CD4-positive, alpha-beta T cell treated with Interleukin-2 at 100 ng/mL for 4 hours (primary cell): ENCODE measurements around the gene PARVA.
"Not testable (repeated sequence)": the region's sequence is repeated elsewhere in the genome, so short reads cannot be mapped to it uniquely, and the experiment has no call there.

Experiments
- DNase-seq: peaks from one replicate; pipeline ENCODE4 v3.0.0-alpha.2; 2020; ENCODE audit warnings: low spot score

Gene PARVA, protein sequence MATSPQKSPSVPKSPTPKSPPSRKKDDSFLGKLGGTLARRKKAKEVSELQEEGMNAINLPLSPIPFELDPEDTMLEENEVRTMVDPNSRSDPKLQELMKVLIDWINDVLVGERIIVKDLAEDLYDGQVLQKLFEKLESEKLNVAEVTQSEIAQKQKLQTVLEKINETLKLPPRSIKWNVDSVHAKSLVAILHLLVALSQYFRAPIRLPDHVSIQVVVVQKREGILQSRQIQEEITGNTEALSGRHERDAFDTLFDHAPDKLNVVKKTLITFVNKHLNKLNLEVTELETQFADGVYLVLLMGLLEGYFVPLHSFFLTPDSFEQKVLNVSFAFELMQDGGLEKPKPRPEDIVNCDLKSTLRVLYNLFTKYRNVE

DNA sequence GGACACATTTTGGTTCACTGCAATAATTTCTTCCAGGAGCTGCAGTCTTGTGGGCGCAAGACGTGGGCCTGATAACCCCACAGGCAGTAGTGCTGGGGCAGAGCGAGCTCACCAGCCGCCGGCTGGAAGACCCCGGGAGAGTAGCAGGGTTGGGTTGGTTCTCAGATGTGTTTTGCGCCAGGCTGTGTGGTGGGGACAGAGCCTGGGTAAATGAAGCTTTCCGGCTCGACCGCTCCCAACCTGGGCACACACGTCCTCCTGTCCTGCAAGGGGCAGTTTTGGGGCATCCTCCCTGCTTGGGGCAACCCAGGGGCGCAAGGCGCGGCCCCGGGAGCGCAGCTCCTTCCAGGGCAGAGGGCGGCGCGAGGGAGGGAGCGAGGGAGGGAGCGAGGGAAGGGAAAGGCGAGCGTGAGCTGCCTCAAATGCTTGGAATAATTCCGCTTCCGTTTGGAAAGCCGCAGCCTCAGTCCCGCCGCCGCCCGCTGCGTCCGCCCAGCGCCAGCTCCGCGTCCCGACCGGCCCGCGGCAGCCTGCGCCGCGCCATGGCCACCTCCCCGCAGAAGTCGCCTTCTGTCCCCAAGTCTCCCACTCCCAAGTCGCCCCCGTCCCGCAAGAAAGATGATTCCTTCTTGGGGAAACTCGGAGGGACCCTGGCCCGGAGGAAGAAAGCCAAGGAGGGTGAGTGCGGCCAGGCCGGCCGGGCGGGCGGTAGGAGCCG is at the start of gene PARVA:
Gene PARVA, plus strand, starts transcription at position 466 of the 718 bp plus-strand sequence. Its CDS starts 77 bp downstream, at position 543.
- DNase-seq, result no peak

DNA sequence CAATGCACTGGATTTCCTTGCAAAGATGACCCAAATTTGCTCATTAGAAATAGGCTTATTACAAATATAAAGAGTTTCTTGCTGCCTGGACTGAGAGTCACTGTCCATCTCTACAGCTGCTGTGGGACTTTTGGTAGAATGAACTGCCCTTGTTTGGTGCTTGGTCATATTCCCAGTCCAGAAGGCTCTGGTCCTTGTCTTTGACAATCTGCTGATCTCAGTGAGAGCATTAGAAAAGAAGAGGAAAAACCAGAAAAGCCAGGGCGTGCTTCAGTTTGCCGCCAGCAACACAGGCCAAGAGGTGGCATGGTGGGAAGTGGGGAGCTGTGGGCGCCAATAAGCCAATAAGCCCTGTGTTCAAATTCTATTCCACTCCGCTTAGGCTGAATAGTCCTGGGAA is 48.2 kb upstream of the PARVA start:
- DNase-seq, result no peak

DNA sequence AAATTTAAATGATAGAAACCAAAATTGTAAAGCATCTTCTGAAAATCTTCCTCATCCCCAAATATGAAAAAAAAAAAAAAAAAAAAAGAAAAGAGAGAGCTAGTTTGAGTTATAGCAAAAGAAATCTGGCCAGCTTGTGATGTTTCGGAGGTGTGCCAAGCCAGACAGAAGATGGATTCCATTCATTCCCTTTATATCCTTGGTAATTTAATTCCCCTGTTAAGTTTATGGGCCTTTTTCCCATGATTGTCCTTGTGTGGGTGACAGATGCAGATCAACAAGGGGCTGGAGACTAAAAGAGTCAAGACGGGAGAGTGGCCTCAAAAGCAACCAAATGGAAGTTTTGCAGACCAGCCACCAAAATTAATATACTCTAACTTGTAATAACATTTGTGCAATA is 47.6 kb upstream of the PARVA start:
- DNase-seq, result no peak

DNA sequence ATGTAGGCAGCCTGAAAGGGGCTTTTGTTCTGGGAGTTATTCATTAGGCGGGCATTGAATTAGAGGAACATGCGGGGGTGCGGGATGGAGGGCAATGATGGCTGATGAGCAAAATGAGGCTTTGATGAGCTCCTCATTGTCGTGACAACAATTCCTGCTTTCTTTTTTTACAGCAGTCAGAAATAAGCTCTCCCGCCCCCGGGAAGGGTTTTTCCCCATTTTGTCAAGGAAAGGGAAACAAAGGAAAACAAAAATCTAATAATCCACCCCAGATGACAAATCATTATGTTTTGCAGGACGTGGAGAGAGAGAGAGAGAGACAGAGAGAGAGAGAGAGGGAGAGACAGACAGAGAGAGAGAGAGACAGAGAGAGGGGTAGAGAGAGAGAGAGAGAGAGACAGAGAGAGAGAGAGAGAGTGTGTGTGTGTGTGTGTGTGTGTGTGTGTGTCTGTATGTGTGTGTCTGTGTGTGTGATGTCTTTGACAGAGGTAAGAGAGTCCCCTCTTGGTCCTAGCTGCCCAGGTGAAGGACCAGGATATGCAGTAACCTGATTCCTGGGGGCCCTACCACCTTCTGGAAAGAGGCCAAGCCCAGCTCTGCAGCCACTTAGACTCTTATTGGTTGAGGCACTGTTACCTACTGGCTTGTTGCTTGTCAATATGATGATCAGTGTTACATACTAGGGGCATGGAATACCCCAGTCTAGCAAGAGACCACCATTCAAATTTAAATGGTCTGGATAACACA is 46.7 kb upstream of the PARVA start:
- no peak for DNase-seq

DNA sequence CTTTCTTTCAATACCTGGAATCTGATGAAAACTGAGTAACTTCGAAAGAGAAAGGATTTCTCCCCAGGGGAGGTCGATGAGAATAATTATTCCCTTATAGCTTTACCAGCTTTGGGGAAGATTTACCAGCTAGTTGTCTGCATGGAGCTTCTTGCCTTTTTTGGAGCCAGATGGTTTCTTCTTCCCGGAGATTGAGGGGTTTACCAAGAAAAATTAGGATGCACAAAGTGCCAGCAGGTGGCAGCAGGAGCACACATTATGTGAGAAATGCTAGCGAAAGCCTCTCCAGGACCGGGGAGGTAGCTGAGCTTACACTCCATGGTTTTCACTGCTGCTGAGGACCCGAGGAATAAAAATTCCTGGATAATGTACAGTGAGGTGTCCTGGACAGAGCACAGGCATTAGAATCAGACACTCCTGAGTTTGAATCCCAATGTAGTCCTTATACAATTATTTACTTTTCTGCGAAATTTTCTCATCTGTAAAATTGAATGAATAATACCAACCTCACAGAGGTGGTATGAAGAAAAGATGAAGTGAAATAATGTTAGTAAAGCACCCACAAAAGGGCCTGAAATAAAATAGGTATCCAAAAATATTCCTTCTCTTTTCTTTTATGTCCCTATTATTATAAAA is 46.0 kb upstream of the PARVA start:
- DNase-seq, result peak; percentile 73

DNA sequence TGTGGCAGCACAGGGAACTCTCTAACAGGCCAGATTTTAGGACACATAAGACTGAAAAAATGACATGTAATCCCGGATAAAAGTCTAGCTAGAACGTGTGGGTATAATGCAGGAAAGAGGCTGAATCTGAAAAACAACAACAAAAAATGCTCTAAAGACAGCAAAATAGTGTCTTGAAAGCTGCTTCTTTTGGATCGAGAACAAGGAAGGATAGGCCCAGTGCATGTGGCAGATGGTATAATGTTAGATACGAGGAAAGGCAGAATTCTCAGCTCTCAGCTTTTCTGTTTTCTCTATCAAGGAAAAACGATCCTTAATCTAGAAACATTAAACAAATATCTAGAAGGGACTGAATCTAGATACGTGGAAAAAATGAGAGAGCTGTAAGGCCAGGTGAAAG is 33.8 kb upstream of the PARVA start:
- DNase-seq, result no peak

DNA sequence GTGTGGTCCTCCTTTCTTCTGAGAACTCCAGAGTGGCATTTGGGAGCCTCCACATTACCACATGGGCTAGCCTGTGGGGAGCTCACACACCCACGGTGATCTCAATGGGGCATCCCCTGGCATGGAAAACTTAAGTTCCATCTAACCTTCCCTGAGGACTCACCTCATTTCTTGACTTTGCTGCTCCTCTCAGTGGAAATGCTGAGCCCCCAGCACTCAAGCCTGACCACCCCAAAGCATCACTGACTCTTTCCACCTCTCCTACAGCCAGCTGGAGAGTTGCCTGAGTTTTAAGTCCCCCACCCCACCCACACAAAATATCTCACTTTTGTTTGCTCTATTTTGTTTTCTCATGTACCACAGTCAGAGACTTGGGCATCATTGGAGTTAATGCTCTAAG is 23.8 kb upstream of the PARVA start:
- DNase-seq, result no peak

DNA sequence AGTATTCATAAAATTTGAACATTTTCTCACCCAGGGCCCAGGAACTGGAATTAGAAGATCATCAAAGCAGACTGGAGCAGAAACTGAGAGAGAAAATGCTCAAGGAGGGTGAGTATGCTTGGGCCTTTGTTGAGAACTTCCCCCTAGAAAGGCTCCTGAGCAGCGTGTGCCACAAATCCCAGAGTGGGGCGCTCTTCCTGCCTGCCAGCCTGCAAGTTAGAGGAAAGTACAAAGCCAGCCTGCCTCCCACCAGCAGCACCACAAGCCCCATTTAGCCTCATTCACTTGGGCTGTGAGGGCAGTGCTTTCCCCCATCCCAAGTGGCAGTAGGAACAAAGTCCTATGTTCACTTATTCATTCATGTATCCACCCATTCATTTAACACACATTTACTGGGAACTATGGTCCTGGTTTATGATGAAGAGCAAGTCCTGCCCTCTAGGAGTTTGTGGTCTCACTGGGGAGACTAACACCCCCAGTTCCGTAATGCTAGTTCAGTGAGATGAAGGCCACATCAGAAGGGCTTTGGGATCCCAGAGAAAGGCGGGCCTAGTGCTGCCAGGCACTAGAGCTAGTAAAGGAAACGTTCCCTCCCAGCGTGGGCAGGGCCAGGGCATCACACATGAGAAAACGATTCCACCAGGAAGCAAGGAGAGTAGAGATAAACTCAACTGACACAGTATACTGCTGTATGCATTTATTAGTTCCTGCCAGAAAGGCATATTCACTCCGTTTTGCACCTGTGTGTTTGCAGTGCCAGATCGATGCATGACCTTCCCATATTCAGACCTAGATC is 22.4 kb upstream of the PARVA start:
- no peak for DNase-seq

DNA sequence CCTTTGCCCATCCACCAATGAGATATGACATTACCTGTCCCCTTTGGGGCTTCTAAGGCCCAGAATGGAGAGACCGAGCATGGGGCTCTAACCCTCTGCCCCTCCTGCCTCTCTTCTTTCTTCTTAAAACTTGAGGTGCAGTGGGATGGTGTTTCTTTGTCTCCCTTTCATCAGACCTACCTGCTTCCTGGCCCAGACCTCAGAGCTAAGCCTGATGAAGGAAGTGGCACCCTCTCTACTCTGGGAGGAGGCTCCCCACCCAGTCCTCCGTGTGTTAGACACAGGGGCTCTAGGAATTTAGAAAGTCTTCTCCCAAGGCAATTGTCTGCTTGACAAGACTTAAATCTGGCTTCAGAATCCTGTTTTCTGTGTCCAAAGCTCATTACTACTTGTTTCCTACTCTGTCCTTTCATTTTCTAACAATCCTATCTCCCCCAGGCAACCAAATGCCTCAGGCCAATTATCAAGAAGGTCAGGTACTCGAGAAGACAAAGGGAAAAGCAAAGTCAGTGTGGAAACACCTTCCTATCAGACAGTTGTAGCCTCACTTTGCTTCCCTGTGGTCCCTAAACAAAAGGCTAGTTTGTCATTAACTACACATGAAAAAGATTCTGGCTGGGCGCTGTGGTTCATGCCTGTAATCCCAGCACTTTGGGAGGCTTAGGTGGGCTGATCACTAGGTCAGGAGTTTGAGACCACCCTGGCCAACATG is 20.3 kb upstream of the PARVA start:
- DNase-seq, result peak; percentile 7

DNA sequence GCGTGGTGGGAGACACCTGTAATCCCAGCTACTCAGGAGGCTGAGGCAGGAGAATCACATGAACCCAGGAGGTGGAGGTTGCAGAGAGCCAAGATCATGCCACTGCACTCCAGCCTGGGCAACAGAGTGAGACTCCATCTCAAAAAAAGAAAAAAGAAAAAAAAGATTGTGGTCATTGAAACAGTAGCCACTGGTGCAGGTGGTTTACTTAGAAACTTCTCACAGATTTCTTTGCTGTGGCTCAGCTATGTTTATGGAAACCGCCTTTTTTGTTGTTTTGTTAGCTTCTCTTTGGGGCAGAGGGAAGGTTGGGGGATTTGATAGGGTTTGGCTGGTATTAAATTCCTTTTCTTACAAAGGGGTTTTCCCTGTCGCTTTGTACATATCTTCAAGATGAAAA is 19.7 kb upstream of the PARVA start:
- DNase-seq, result not testable (repeated sequence)

DNA sequence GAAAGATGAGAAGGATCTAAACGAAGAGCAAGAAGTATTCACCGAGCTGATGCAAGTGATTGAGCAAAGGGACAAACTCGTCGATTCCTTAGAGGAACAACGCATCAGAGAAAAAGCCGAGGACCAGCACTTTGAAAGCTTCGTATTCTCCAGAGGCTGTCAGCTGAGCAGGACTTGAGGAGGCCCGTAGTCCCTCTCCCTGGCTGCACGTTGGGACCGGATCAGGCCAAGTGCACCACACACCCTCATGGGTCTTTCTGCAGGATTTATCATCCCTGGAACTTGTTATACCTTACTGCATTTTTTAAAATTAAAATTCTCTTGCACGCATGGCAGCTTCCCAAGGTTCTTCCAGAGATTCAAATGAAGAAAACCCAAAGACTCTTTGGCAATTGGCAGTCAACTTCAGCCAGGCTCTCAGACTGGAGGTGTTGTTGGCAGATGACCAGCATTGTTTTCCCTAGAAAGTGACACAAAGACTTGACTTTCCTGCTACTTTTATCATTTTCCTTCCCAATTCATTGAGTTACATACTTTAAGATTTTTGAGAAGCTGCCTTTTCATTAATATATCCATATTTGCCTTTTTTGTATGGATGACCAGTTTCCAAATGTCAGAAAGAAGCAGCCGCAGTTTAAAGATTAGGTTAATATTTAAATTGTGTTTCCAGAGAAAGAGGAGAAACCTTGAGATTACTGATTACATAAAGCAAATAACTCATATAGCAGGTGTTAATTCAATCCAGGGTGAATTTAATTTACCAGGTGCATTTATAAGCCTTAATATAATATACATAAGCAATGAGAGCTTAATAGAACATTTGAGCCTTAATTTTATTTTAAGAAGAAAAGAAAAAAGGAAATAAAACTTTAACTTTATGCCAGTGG is 18.8 kb upstream of the PARVA start:
- no peak for DNase-seq

DNA sequence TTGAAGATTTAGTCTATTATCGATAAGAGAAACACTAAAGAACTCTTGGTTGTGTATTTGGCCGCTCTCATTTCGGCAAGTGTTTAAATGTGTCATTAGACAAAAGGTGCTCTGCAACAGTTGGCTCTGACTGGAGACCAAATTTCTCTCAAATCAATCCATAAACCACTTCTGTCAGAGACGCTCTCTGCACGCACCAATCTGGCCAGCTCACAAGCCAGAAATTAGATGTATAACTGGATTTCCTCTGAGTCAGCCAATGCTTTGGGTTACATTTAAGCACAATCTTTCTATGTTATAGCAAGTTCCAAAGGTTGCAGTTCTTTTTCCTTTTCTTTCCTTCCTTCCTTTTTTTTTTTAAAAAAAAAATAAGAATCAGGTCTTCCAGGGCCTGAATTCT is 17.6 kb upstream of the PARVA start:
- DNase-seq, result no peak

DNA sequence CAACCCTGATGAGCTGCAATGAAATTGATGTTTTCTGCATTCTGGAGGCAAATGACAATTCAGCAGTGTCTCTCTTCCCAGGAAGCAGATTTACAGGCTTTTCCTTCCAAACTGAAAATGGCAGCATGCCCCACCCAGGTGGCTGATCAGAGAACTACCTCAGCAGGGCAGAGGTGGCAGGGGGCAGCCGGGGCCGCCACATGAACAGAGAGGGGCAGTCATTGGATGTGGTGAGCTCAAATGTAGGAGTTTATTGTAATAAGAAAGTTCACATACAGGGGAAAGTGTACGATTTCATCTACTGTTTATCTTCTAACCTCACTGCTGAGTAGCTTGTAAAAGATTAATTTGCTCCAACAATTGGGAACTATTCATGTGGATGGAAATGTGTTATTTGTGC is 15.7 kb upstream of the PARVA start:
- no peak for DNase-seq

DNA sequence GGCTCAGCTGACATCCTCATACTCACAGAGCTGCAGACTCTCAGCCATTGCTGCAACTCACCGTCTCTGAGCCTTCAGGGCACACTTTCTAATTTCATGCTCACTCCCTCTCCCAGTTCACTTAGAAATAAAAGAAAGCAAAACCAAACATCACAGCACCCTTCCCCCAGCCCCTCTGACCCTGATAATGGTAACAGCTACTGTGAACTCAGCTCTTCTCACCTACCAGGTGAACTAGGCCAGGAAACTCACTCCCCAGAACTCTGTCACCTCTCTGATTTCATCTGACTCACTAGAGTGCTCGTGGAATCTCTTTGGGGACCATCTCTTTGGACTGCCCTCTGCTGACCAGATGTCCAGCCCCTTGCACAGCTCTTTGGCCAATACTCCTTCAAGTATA is 14.5 kb upstream of the PARVA start:
- peak; percentile 11 for DNase-seq

DNA sequence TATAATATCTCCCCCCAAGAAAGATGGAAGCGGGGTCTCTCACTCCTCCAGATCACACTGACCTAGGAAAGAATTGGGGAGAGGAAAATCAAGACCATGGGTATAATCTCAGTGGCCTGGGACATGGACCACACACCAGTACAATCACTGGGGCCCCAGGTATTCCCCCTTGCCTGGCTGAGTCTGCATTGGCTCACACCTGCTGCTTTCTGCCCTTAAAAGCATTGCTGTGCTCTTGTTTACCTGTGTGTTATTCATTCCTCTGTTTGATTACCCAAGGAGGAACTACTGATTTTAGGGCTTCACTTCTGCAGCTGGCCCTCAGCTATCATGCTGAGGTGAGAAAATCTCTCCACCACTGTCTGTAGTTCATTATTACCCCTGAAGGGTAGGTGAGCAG is 14.0 kb upstream of the PARVA start:
- DNase-seq, result no peak

DNA sequence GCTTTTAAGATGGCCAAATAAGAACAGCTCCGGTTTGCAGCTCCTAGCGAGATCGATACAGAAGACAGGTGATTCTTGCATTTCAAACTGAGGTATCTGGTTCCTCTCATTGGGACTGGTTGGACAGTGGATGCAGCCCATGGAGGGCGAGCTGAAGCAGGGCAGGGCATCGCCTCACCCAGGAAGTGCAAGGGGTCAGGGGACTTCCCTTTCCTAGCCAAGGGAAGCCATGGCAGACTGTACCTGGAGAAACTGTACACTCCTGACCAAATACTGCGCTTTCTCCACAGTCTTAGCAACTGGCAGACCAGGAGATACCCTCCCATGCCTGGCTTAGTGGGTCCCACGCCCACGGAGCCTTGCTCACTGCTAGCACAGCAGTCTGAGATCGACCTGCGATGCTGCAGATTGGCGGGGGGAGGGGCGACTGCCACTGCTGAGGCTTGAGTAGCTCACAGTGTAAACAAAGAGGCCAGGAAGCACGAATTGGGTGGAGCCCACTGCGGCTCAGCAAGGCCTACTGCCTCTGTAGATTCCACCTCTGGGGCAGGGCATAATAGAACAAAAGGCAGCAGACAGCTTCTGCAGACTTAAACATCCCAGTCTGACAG is 11.3 kb upstream of the PARVA start:
- peak; percentile 55 for DNase-seq

DNA sequence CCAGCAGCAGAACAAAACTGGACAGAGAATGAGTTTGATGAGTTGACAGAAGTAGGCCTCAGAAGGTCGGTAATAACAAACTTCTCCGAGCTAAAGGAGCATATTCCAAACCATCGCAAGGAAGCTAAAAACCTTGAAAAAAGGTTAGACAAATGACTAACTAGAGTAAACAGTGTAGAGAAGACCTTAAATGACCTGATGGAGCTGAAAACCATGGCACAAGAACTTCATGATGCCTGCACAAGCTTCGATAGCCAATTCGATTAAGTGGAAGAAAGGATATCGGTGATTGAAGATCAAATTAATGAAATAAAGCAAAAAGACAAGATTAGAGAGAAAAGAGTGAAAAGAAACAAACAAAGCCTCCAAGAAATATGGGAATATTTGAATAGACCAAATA is 10.3 kb upstream of the PARVA start:
- not testable (repeated sequence) for DNase-seq

DNA sequence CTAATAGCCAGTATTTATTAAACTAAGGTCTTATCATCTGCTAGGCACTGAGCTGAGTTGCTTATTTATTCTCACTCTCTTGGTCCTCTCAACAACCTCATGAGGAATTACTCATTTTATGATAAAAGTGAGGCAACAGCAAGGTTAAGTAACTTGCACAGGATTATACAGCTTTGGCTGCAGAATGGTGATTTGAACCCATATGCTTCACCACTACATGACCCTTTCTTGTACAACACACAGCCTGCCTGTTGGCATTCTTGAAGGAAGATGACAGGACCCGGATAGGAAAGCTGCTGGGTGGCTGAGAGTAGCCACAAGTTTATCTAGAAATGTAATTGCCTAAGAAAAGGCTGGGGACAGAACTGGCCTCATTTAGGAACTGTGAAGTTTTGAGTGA is 5.3 kb upstream of the PARVA start:
- DNase-seq, result no peak

DNA sequence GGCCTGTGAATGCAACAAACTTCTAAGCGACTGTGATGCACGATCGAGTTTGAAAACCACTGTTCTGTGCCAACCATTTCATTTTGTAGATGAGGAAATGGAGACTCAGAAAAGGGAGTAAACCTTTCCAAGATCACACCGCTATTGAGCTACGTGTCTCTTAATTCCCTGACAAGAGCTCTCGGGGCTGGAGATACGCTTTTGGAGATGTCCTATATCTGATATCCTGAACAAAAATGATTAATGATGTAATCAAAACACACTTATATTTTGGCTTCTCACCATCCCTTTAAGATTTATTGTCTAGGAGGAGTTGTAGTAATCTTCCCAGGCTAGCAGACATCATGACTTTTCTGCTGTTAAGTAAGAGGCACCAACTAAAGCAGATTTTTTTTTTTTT is 1.7 kb upstream of the PARVA start:
- DNase-seq, result no peak
